Measurements from ENCODE around the gene HYAL3. TPM values are rescaled to one million over a fixed set of nuclear protein-coding genes. Genes with fewer than 3 reads are reported as not detected.

The HYAL3 gene
- total and polyA plus RNA-seq, 2 of the 8 experiments (the other 6 are each of a cell fraction or from before 2014, with no cell fraction given) = 3.2 to 12.2 TPM

GRCh38 chr3:50340448-50341329 lies 41.5 kb upstream of the HYAL3 start, which contains the start of gene RASSF1 (continued):
- TF ChIP-seq RNF2 (IDR thresholded peaks at IDR 0.05; ENCODE audit: borderline replicate concordance, low read depth, low read length, missing control alignments, poor library complexity, severe bottlenecking) = peak; percentile 44
- TF ChIP-seq PHF8 (conservative IDR thresholded peaks at IDR 0.05; ENCODE audit: low read depth, low read length) = peak; percentile 35; the same call in 1 of the 2 replicates
- peak; percentile 83 for TF ChIP-seq SUZ12 (IDR thresholded peaks at IDR 0.05; ENCODE audit: low read length)

All from H1 (cell line).